Neural progenitor cell (in vitro differentiated cells): ENCODE measurements around the gene ADAMTS12. TPM values are rescaled to one million over a fixed set of nuclear protein-coding genes. Genes with fewer than 3 reads are reported as not detected.
A peak's percentile ranks its signal among the peaks of the same experiment; 100 is the strongest.

Source experiments
- DNase-seq: peaks from one replicate; pipeline ENCODE4 v3.0.0-alpha.2; 2016; ENCODE audit warnings: low spot score
- H2AFZ ChIP-seq: fragments of 200-600 bp; sonication (generic); replicated peaks from 2 replicates; pipeline ENCODE4 v1.6.1; 2016; ENCODE audit warnings: antibody characterized with exemption
- H3F3A ChIP-seq: fragments of 200-600 bp; sonication (generic); 2 replicates; pipeline ENCODE4 v1.6.1; 2016; ENCODE audit warnings: antibody characterized with exemption, low read depth
- H3K27ac ChIP-seq: fragments of 200-600 bp; sonication (generic); 2 replicates; pipeline ENCODE4 v1.5.1; 2016; ENCODE audit warnings: mild to moderate bottlenecking
- H3K27me3 ChIP-seq: fragments of 200-600 bp; sonication (generic); 2 replicates; pipeline ENCODE4 v1.6.1; 2016; ENCODE audit warnings: mild to moderate bottlenecking, moderate library complexity
- H3K36me3 ChIP-seq: fragments of 200-600 bp; sonication (generic); 2 replicates; pipeline ENCODE4 v1.5.1; 2016
- H3K4me1 ChIP-seq: fragments of 200-600 bp; sonication (generic); 2 replicates; pipeline ENCODE4 v1.6.1; 2016; ENCODE audit warnings: mixed run types
- H3K4me2 ChIP-seq: fragments of 200-600 bp; sonication (generic); 2 replicates; pipeline ENCODE4 v1.6.1; 2016
- H3K4me3 ChIP-seq: fragments of 200-600 bp; sonication (generic); 2 replicates; pipeline ENCODE4 v1.5.1; 2016
- H3K79me2 ChIP-seq: fragments of 200-600 bp; sonication (generic); 2 replicates; pipeline ENCODE4 v1.6.1; 2016; ENCODE audit warnings: low read depth
- H3K9ac ChIP-seq: fragments of 200-600 bp; sonication (generic); 2 replicates; pipeline ENCODE4 v1.6.1; 2016
- H3K9me3 ChIP-seq: fragments of 200-600 bp; sonication (generic); 2 replicates; pipeline ENCODE4 v1.5.1; 2016; ENCODE audit warnings: low read depth
- H4K20me1 ChIP-seq: fragments of 200-600 bp; sonication (generic); 2 replicates; pipeline ENCODE4 v1.6.1; 2016; ENCODE audit warnings: low read depth
- H3K27ac Mint-ChIP-seq: 3 replicates; pipeline ENCODE4 v1.8.0; 2021; ENCODE audit warnings: mixed read lengths
- H3K27me3 Mint-ChIP-seq: 2 replicates; pipeline ENCODE4 v1.8.0; 2022; ENCODE audit warnings: low read depth, mild to moderate bottlenecking, inconsistent platforms, moderate library complexity, mixed read lengths; ENCODE audit not compliant: insufficient read depth
- H3K36me3 Mint-ChIP-seq: 3 replicates; pipeline ENCODE4 v1.8.0; 2021; ENCODE audit warnings: mixed read lengths
- H3K4me1 Mint-ChIP-seq: 3 replicates; pipeline ENCODE4 v1.8.0; 2021; ENCODE audit warnings: mixed read lengths
- H3K4me3 Mint-ChIP-seq: 3 replicates; pipeline ENCODE4 v1.8.0; 2021; ENCODE audit warnings: mild to moderate bottlenecking, moderate library complexity, mixed read lengths
- H3K9me3 Mint-ChIP-seq: 3 replicates; pipeline ENCODE4 v1.8.0; 2020; ENCODE audit warnings: mixed read lengths
- EZH2 ChIP-seq: fragments of 200-600 bp; sonication (generic); IDR thresholded peaks from 2 replicates; pipeline ENCODE4 v1.6.1; 2017; ENCODE audit warnings: antibody characterized with exemption, mild to moderate bottlenecking, moderate library complexity
- EZH2phosphoT487 ChIP-seq: fragments of 200-600 bp; sonication (generic); IDR thresholded peaks from 2 replicates; pipeline ENCODE4 v1.6.1; 2017; ENCODE audit warnings: antibody characterized with exemption
- total RNA-seq: library from RNA; depleted of rRNA; stranded (reverse); fragments of >200 nt; gene quantifications from 2 replicates; pipeline ENCODE4 v1.2.3, GENCODE V29; 2015; ENCODE audit warnings: low replicate concordance
- TF ChIP-seq, protein P1 (sequence below): fragments of 200-600 bp; sonication (generic); IDR thresholded peaks from 2 replicates; pipeline ENCODE4 v1.5.1; 2017; ENCODE audit warnings: antibody characterized with exemption, mild to moderate bottlenecking

The ADAMTS12 gene
- total RNA-seq, 1 donor from 2014 or later = 15.6 TPM

DNA sequence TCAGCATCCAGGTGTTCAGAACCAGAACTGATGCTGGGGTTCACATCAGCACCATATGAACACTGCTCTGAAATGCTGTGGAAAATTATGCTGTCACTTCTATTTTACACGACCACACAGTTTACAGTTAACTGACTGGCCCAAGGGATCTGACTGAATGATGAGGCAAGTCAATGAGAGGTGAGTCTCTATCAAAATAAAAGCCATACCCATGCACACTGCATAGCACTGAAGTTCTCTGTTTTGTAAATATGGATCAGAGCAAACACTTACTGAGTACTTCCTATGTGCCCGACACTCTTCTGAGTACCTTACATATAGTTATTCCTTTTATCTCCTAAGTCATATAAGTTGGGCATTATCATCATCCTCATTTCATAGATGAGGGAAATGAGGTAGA is 328.3 kb downstream of the ADAMTS12 start:
- Mint-ChIP-seq H3K9me3 (peaks cover 2% of the 10 kb centered on the region), H3K4me1 (peaks cover 8% of the 10 kb centered on the region), H3K4me3 (no peak overlapping the region), H3K36me3 (peaks cover 2% of the 10 kb centered on the region), H3K27me3 (peaks cover 7% of the 10 kb centered on the region), H3K27ac (peak overlapping the region; percentile 19)
- Histone ChIP-seq H3K9ac (no peak overlapping the region), H3K9me3 (no peaks in the 10 kb centered on the region), H4K20me1 (no peaks in the 10 kb centered on the region), H3K27ac (peak overlapping the region; percentile 71), H3K79me2 (no peaks in the 10 kb centered on the region), H3F3A (peaks cover 11% of the 10 kb centered on the region), H3K36me3 (no peaks in the 10 kb centered on the region), H3K27me3 (no peaks in the 10 kb centered on the region), H3K4me2 (peak overlapping the region; percentile 23), H3K4me1 (peaks cover 20% of the 10 kb centered on the region), H2AFZ (no peak overlapping the region), H3K4me3 (no peak overlapping the region)
- no peak for DNase-seq
- TF ChIP-seq, protein P1, sequence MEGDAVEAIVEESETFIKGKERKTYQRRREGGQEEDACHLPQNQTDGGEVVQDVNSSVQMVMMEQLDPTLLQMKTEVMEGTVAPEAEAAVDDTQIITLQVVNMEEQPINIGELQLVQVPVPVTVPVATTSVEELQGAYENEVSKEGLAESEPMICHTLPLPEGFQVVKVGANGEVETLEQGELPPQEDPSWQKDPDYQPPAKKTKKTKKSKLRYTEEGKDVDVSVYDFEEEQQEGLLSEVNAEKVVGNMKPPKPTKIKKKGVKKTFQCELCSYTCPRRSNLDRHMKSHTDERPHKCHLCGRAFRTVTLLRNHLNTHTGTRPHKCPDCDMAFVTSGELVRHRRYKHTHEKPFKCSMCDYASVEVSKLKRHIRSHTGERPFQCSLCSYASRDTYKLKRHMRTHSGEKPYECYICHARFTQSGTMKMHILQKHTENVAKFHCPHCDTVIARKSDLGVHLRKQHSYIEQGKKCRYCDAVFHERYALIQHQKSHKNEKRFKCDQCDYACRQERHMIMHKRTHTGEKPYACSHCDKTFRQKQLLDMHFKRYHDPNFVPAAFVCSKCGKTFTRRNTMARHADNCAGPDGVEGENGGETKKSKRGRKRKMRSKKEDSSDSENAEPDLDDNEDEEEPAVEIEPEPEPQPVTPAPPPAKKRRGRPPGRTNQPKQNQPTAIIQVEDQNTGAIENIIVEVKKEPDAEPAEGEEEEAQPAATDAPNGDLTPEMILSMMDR = no peak
- TF ChIP-seq EZH2phosphoT487 (no peak), EZH2 (no peak)

DNA sequence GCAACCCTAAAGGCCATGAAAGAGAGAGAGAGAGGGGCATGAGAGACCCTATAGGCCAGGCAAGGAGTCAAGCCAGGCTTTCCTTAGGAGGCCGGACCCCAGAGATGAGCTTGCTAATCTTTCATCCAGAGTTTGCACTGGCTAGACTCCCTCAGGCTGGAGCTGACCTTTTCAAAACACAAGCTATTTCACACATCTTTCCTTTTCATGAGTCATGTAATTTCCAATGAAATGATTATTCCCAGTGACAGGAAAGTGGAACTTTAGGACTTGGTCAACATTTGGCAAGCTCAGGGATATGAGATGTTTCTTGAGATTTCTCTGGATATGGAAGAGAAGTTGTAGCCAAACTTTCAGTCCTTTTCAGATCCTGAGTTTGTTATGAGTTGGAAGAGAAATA is 333.3 kb downstream of the ADAMTS12 start:
- Mint-ChIP-seq H3K27me3 (peaks cover 2% of the 10 kb centered on the region), H3K4me1 (peaks cover 5% of the 10 kb centered on the region), H3K36me3 (no peaks in the 10 kb centered on the region), H3K4me3 (no peak overlapping the region), H3K9me3 (peaks cover under 1% of the 10 kb centered on the region), H3K27ac (no peak overlapping the region)
- H3F3A ChIP-seq = no peaks in the 10 kb centered on the region
- no peak overlapping the region for H3K9ac ChIP-seq
- H3K79me2 ChIP-seq = no peaks in the 10 kb centered on the region
- H3K4me3 ChIP-seq = no peak overlapping the region
- no peak overlapping the region for H2AFZ ChIP-seq
- no peaks in the 10 kb centered on the region for H3K9me3 ChIP-seq
- H4K20me1 ChIP-seq = no peaks in the 10 kb centered on the region
- no peak for TF ChIP-seq EZH2phosphoT487
- TF ChIP-seq, protein P1 = no peak
- TF ChIP-seq EZH2 = no peak
- no peaks in the 10 kb centered on the region for H3K4me1 ChIP-seq
- H3K27me3 ChIP-seq = no peaks in the 10 kb centered on the region
- DNase-seq = no peak
- no peak overlapping the region for H3K27ac ChIP-seq
- no peak overlapping the region for H3K4me2 ChIP-seq
- H3K36me3 ChIP-seq = no peaks in the 10 kb centered on the region

DNA sequence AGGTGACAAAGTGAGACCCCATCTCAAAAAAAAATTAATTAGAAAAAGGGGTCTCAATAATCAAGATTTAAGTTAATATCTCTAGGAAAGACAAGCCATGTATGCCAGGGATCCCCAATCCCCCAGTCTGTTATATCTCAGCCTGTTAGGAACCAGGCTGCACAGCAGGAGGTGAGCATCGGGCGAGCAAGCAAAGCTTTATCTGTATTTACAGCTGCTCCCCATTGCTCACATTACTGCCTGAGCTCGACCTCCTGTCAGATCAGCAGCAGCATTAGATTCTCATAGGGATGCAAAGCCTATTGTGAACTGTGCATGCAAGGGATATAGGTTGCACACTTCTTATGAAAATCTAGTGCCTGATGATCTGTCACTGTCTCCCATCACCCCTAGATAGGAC is 334.2 kb downstream of the ADAMTS12 start:
- Histone ChIP-seq H3K79me2 (no peaks in the 10 kb centered on the region), H3K9ac (no peak overlapping the region), H3F3A (no peaks in the 10 kb centered on the region), H3K36me3 (no peaks in the 10 kb centered on the region), H3K4me2 (no peak overlapping the region), H2AFZ (no peak overlapping the region), H3K4me1 (no peaks in the 10 kb centered on the region), H3K9me3 (no peaks in the 10 kb centered on the region), H3K27me3 (no peaks in the 10 kb centered on the region), H3K4me3 (no peak overlapping the region), H3K27ac (no peak overlapping the region), H4K20me1 (no peaks in the 10 kb centered on the region)
- Mint-ChIP-seq H3K4me3 (no peak overlapping the region), H3K27me3 (peaks cover 2% of the 10 kb centered on the region), H3K27ac (no peak overlapping the region), H3K36me3 (peaks cover 5% of the 10 kb centered on the region), H3K9me3 (peaks cover 4% of the 10 kb centered on the region), H3K4me1 (peaks cover 5% of the 10 kb centered on the region)
- no peak for DNase-seq
- no peak for TF ChIP-seq EZH2
- no peak for TF ChIP-seq EZH2phosphoT487
- TF ChIP-seq, protein P1 = no peak
